ENCODE results near the gene MAB21L4.

Gene MAB21L4

DNA sequence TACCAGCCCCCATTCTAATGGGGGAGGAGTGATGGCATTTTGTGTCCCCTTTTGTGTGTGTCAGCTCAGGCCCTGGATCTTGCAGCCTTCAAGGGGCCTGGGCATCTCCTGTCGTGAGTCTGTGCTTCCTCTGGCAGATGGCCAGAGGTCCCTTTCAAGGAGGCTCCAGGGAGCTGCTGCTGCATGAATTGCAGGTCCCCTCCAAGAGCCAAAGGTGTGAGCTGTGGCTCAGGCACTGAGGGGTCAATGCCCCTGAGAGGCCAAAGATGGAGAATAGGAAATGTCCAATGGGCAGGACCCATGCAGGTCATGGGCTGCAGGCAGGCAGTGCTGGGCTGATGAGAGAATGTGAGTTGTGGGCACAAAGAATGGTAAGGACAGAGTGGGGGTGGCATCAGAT lies 10.4 kb downstream of the MAB21L4 start:
- Histone ChIP-seq H3K27me3 (ENCODE audit: insufficient read depth, low read depth, severe bottlenecking) (no peaks in the 10 kb centered on the region), H3K27ac (no peak overlapping the region), H3K4me3 (ENCODE audit: low read depth, low read length) (no peak overlapping the region), H3K36me3 (no peaks in the 10 kb centered on the region), H3K9me3 (ENCODE audit: severe bottlenecking) (no peaks in the 10 kb centered on the region)
- no peak for DNase-seq
- TF ChIP-seq, protein P1, sequence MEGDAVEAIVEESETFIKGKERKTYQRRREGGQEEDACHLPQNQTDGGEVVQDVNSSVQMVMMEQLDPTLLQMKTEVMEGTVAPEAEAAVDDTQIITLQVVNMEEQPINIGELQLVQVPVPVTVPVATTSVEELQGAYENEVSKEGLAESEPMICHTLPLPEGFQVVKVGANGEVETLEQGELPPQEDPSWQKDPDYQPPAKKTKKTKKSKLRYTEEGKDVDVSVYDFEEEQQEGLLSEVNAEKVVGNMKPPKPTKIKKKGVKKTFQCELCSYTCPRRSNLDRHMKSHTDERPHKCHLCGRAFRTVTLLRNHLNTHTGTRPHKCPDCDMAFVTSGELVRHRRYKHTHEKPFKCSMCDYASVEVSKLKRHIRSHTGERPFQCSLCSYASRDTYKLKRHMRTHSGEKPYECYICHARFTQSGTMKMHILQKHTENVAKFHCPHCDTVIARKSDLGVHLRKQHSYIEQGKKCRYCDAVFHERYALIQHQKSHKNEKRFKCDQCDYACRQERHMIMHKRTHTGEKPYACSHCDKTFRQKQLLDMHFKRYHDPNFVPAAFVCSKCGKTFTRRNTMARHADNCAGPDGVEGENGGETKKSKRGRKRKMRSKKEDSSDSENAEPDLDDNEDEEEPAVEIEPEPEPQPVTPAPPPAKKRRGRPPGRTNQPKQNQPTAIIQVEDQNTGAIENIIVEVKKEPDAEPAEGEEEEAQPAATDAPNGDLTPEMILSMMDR (IDR thresholded peaks at IDR 0.05; ENCODE audit: low read depth, low read length): no peak

GRCh38 chr2:240884745-240885144 lies 11.2 kb downstream of the MAB21L4 start:
- H3K27ac ChIP-seq: no peak overlapping the region
- TF ChIP-seq, protein P1 (IDR thresholded peaks at IDR 0.05; ENCODE audit: low read depth, low read length): no peak
- no peaks in the 10 kb centered on the region for H3K36me3 ChIP-seq
- H3K4me3 ChIP-seq (ENCODE audit: low read depth, low read length): no peak overlapping the region
- DNase-seq: no peak
- no peaks in the 10 kb centered on the region for H3K9me3 ChIP-seq (ENCODE audit: severe bottlenecking)
- no peaks in the 10 kb centered on the region for H3K27me3 ChIP-seq (ENCODE audit: insufficient read depth, low read depth, severe bottlenecking)

- TF ChIP-seq, protein P1 (IDR thresholded peaks at IDR 0.05; ENCODE audit: low read depth, low read length): no peak
- Histone ChIP-seq H3K27me3 (ENCODE audit: insufficient read depth, low read depth, severe bottlenecking) (no peaks in the 10 kb centered on the region), H3K36me3 (no peaks in the 10 kb centered on the region), H3K27ac (no peak overlapping the region), H3K4me3 (ENCODE audit: low read depth, low read length) (no peak overlapping the region), H3K9me3 (ENCODE audit: severe bottlenecking) (no peaks in the 10 kb centered on the region)
- no peak for DNase-seq
These were observed 11.7 kb downstream of the MAB21L4 start for GRCh38 chr2:240884221-240884620.

DNA sequence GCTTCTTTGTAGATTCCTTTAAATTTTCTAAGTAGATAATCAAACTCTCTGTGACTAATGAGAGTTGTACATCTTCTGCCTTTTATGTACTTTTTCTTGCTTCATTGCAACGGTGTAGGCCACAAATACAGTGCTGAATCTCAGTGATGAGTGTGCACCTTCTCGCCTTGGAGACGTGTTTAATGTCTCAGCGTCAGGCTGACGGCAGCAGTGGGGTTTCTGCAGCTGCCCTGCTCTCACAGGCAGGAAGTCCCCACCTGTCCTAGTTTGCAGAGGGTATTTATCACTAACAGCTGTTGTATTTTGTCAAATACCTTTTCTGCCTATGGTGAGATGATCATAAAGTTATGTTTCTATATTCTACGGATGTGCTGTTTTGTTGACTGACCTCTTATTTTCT lies 14.0 kb downstream of the MAB21L4 start:
- Histone ChIP-seq H3K27ac (no peak overlapping the region), H3K4me3 (ENCODE audit: low read depth, low read length) (no peak overlapping the region), H3K9me3 (ENCODE audit: severe bottlenecking) (no peaks in the 10 kb centered on the region), H3K27me3 (ENCODE audit: insufficient read depth, low read depth, severe bottlenecking) (no peaks in the 10 kb centered on the region), H3K36me3 (no peaks in the 10 kb centered on the region)
- TF ChIP-seq, protein P1 (IDR thresholded peaks at IDR 0.05; ENCODE audit: low read depth, low read length): no peak
- DNase-seq: no peak

DNA sequence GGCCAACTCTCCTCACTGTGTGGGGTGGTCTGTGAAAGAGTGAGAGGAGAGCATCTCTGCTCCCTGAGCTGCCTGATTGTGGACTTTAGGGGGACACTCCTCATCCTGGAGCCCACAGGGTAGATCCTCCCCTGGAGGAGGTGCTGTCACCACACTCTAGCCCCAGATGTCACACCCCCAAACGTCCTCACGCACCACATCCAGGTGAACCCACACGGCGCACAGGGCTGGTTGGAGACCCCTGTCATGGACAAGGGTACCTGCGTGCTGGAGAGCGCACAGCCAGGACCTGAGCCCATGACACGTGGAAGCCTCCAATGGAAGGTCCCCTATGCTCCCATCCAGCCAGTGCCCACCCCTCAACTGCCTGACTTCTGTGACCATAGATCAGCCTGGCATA lies 16.9 kb downstream of the MAB21L4 start:
- TF ChIP-seq, protein P1 (IDR thresholded peaks at IDR 0.05; ENCODE audit: low read depth, low read length): no peak
- Histone ChIP-seq H3K9me3 (ENCODE audit: severe bottlenecking) (no peaks in the 10 kb centered on the region), H3K4me3 (ENCODE audit: low read depth, low read length) (no peak overlapping the region), H3K27me3 (ENCODE audit: insufficient read depth, low read depth, severe bottlenecking) (no peaks in the 10 kb centered on the region), H3K27ac (no peak overlapping the region), H3K36me3 (no peaks in the 10 kb centered on the region)
- DNase-seq: no peak

DNA sequence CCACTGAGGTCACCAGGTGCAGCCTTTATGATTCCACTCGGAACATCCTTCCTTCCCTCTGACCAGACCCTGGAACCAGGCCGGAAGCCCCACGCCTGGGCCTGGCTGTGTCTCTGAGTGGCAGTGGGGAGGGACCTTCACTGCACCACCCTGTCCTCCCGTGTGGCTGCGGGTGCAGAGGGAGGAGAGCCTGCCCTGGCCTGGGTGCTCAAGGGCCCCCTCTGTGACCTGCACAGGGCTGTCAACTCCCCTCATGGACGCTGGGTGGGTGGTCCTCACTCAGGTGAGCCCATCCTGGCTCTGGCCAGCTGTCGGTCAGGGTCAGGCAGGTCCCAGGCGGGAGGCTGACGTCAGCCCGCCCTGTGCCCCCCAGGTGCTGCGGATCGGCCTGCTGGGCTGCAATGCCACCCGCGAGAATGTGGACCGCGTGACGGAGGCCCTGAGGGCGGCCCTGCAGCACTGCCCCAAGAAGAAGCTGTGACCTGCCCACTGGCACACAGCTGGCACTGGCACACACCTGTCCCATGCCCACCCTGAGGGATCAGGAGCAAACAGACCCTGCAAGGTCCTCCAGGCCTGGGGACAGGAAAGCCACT lies 17.5 kb downstream of the MAB21L4 start:
- TF ChIP-seq, protein P1 (IDR thresholded peaks at IDR 0.05; ENCODE audit: low read depth, low read length): no peak
- Histone ChIP-seq H3K9me3 (ENCODE audit: severe bottlenecking) (no peaks in the 10 kb centered on the region), H3K27ac (no peak overlapping the region), H3K27me3 (ENCODE audit: insufficient read depth, low read depth, severe bottlenecking) (no peaks in the 10 kb centered on the region), H3K4me3 (ENCODE audit: low read depth, low read length) (no peak overlapping the region), H3K36me3 (no peaks in the 10 kb centered on the region)
- DNase-seq: no peak

All from WERI-Rb-1 (cell line).